GM12892 (cell line): ENCODE data around the gene HOXA3.

ENCODE experiments used
- DNase-seq: peaks from one replicate; pipeline ENCODE4 v3.0.0; 2011; ENCODE audit not compliant: insufficient read length
- FAIRE-seq: peaks from 2 replicates; lab custom pipeline; 2011; peaks lifted over from hg19 to GRCh38; lab: Jason Lieb, UNC
- POLR2A ChIP-seq: IDR thresholded peaks from 2 replicates; pipeline ENCODE4 v1.6.1; 2011; ENCODE audit warnings: low read depth, low read length, control low read depth
- POLR2AphosphoS5 ChIP-seq: IDR thresholded peaks from 2 replicates; pipeline ENCODE4 v1.6.1; 2011; ENCODE audit warnings: low read depth, low read length, control low read depth
- TAF1 ChIP-seq: IDR thresholded peaks from 2 replicates; pipeline ENCODE4 v1.6.1; 2011; ENCODE audit warnings: low read depth, mild to moderate bottlenecking, control low read depth, low read length, borderline replicate concordance

HOXA3 gene

DNA sequence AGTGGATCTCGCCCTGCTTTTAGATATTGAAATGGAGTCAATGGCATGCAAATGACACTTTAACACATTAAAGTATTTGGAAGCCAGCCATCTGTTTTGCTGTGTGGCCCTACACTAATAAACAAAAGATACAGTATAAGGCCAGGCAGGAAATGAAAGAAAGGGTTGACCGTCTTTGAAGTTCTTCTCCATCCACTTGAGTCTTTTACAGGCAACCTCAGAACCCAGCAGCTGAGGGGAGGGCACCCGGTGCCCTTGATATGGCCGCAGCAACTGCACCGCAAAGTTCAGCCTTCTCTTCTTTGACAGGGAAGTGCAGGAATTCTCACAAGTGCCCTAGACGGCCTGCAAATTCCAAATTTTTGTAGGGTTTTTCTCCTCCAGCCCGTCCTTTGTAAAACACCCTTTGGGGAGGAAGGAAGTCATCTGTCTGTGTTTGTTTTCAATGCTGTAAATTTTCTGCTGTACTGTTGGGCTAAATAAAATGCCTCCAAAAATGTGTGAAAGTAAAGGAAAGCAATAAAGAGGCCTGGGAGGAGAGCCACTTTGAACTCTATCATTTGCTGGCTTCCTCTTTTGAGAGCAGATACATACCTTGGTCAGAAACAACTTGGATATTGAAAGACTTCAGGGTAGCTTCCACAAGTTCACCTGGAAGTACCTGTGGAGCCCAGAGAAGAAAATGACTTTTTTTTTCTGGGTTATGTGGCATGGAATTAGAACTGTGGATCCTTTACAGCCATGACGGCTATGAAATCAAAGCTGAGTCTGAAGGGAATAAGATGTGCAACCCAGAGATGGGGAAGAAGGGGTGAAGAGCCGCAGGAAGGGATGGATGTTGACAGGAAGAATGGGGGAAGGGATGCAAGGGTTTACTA lies 60.2 kb downstream of the HOXA3 start:
- TF ChIP-seq POLR2AphosphoS5 (no peak), TAF1 (no peak), POLR2A (no peak)
- DNase-seq (no peak), FAIRE-seq (no peak)

DNA sequence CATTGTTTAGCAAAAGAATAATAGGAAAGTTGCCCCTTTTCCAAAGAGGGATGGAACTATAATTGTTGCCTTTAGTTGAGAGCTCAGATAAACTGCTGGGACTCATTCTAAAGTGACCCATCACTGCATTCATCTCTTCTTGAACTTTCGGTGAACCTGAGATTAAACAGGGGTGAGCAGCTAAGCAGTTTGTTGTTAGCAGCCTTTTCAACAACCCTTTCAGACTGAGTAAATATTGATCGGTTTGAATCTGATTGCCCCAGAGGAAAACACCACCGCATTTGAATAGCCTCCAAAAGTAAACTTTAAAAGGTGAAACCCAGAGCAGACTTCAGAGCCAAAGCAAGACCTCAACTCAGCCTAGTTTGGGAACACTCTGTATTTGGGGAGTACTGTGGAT lies 61.3 kb downstream of the HOXA3 start:
- FAIRE-seq (no peak), DNase-seq (no peak)
- TF ChIP-seq TAF1 (no peak), POLR2AphosphoS5 (no peak), POLR2A (no peak)

DNA sequence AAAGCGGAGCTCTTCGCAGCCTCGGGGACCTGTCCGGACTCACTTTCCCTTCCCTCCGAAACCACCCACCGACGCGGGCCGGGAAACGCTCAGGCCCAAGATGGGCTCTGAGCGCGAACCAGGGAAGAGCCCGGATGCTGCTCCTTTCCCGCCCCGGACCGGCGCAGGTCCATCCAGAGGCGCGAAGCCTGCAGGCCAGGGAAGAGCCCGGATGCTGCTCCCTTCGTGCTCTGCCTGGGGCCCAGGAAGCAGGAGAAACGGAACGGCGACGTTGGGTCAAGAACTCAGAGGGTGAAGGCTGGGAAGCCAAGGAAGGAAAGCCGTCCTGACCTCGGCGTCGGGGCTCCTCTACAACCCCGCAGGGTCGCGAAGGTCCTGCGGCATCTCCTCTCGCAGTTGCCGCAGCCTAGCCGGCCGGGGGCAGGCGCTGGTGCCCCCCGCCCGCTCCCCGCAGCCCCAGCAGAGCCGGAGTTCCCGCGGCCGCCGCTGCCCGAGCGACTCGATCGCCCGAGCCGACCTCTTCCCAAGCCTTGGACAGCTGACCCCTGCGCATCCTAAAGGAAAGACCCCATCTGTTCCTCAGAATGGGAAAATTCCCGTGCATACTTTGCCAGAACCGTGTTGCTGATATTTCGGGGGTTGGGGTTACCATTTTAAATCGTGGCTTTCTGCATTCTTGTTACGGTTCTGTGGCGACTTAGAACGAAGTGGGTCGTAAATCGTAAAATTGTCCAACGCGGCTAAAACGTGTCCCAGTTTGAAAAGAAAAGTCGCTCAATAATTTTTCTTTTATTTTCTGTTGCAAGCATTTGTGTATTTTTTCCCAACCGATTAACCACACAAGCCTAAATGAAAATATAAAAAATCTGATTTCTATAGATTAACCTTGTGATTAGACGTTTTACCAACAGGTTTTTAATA lies 64.1 kb downstream of the HOXA3 start:
- TF ChIP-seq TAF1 (no peak), POLR2AphosphoS5 (no peak), POLR2A (no peak)
- DNase-seq = no peak
- FAIRE-seq = no peak

DNA sequence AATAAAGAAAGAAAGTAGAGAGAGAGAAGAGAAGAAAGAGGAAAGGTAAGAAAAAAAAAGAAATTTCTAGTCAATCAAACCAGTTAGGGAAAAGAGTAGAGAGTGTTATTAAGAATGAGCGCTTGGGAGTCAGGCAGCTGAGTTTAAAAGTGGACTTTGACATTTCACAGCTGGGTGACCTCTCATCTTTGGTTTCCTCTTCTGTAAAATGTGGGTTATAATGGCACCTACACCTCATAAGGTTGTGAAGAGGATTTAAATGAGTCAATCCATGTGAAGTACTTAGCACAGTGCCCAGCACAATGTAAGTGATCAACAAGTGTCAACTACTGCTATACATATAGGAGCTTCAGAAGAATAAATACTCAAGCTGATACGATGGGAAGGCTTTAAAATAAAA lies 68.7 kb downstream of the HOXA3 start:
- FAIRE-seq = no peak
- TF ChIP-seq POLR2AphosphoS5 (no peak), POLR2A (no peak), TAF1 (no peak)

GRCh38 chr7:27082171-27082570 lies 70.2 kb downstream of the HOXA3 start:
- TF ChIP-seq TAF1 (no peak), POLR2AphosphoS5 (no peak), POLR2A (no peak)
- DNase-seq (no peak), FAIRE-seq (no peak)

More for the DNA sequence above, 68.7 kb downstream of the HOXA3 start:
- DNase-seq = no peak

- no peak for TF ChIP-seq POLR2AphosphoS5
- TF ChIP-seq POLR2A = no peak
- TF ChIP-seq TAF1 = no peak
- DNase-seq = no peak
- FAIRE-seq = no peak
Measured at GRCh38 chr7:27080844-27081436, 71.4 kb downstream of the HOXA3 start.

DNA sequence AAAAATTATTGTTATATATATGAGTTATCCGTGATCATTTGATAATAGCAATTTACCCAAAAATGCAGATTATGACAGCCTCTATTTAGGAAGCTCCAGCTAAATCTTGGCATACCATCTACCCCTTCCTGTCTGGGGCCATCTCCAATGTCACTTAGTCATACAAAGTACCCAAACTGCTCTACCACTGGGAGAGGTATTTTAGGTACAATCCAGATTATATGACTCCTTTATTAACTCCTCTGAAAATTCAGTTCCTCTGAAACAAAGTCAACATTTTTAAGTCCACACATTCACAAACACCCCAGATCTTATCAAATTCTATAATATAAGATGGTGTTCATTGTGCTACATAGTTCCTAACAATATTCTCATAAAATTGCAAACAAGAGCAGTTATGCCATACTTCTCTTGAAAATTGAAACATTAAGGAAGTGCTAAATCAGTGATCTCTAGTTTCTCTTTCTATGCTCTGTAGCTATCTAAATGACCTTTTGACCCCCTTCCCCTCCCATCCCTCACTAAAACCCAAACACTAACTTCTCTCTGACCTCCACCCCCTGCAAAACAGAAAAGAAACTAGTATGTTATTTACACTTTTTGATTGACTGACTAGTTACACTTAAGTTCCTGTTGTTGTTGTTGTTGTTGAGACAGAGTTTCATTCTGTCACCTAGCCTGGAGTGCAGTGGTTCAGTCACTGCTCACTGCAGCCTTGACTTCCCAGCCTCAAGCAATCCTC lies 73.0 kb downstream of the HOXA3 start:
- FAIRE-seq (no peak), DNase-seq (no peak)
- TF ChIP-seq POLR2A (no peak), POLR2AphosphoS5 (no peak)

GRCh38 chr7:27078616-27079233 lies 73.7 kb downstream of the HOXA3 start:
- FAIRE-seq = no peak

DNA sequence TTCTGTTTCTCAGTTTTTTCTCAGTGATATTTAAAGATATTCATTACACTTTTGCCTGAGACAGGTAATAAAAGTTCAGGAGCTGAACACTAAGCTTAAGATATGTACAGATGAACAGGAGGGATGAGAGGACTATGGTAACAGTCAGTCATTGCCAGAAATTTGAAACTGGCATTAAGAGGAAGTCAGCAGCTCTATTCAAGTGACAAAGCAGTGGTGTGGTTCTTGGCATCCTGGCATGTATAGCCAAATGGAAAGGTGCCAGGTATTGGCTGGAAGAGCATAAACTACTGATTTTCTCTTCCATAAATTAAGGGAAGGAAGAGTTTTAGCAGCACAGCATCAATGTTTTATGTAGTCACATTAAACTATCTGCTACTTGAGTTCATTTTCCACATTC lies 79.3 kb downstream of the HOXA3 start:
- DNase-seq (no peak), FAIRE-seq (no peak)
- TF ChIP-seq POLR2AphosphoS5 (no peak), POLR2A (no peak), TAF1 (no peak)

More at GRCh38 chr7:27078616-27079233, 73.7 kb downstream of the HOXA3 start:
- no peak for DNase-seq
- TF ChIP-seq POLR2A = no peak
- no peak for TF ChIP-seq POLR2AphosphoS5
- no peak for TF ChIP-seq TAF1

GRCh38 chr7:27071622-27072390 lies 80.6 kb downstream of the HOXA3 start:
- no peak for FAIRE-seq
- TF ChIP-seq TAF1 = no peak
- TF ChIP-seq POLR2AphosphoS5 = no peak
- no peak for TF ChIP-seq POLR2A
- DNase-seq = no peak
